Memory B cell (primary cell): ENCODE data around the gene RASGRP3.
A peak's percentile ranks its signal among the peaks of the same experiment; 100 is the strongest.

ENCODE experiments used
- ATAC-seq: fragments of 150-1000 bp; cut with Tn5 transposase; 2 replicates; pipeline ENCODE4 v1.10.0; 2021; ENCODE audit warnings: low read depth, mild to moderate bottlenecking, moderate library complexity
- DNase-seq, 2 donors: peaks; one replicate each; pipeline ENCODE4 v3.0.0; 2022; ENCODE audit warnings: low spot score in 2 of 2
- H3K27ac Mint-ChIP-seq: one replicate; pipeline ENCODE4 v1.8.0; 2022; ENCODE audit warnings: mild to moderate bottlenecking, moderate library complexity, mixed read lengths
- H3K27me3 Mint-ChIP-seq: one replicate; pipeline ENCODE4 v1.8.0; 2022; ENCODE audit warnings: mixed read lengths
- H3K36me3 Mint-ChIP-seq: one replicate; pipeline ENCODE4 v1.8.0; 2022; ENCODE audit warnings: mild to moderate bottlenecking, mixed read lengths
- H3K4me1 Mint-ChIP-seq: one replicate; pipeline ENCODE4 v1.8.0; 2022; ENCODE audit warnings: mixed read lengths
- H3K4me3 Mint-ChIP-seq: one replicate; pipeline ENCODE4 v1.8.0; 2022; ENCODE audit warnings: mild to moderate bottlenecking, moderate library complexity, mixed read lengths
- H3K9me3 Mint-ChIP-seq: one replicate; pipeline ENCODE4 v1.8.0; 2022; ENCODE audit warnings: mixed read lengths

The RASGRP3 gene

GRCh38 chr2:33492399-33493134 is 16.1 kb downstream of the RASGRP3 start:
- ATAC-seq (no peak), DNase-seq (no peak)
- Mint-ChIP-seq H3K36me3 (peaks cover 8% of the 10 kb centered on the region), H3K4me1 (peaks cover 55% of the 10 kb centered on the region), H3K9me3 (no peaks in the 10 kb centered on the region), H3K27ac (peak overlapping the region; percentile 90), H3K4me3 (peak overlapping the region; percentile 58), H3K27me3 (no peaks in the 10 kb centered on the region)

- Mint-ChIP-seq H3K9me3 (no peaks in the 10 kb centered on the region), H3K27ac (peak overlapping the region; percentile 90), H3K4me3 (peak overlapping the region; percentile 73), H3K27me3 (no peaks in the 10 kb centered on the region), H3K4me1 (peaks cover 58% of the 10 kb centered on the region), H3K36me3 (peaks cover 5% of the 10 kb centered on the region)
- DNase-seq (no peak), ATAC-seq (peak; percentile 52)
These were observed 17.8 kb downstream of the RASGRP3 start for GRCh38 chr2:33494155-33494779.

GRCh38 chr2:33494877-33495641 is 18.6 kb downstream of the RASGRP3 start:
- Mint-ChIP-seq H3K4me3 (peak overlapping the region; percentile 57), H3K27ac (peak overlapping the region; percentile 90), H3K36me3 (peaks cover 8% of the 10 kb centered on the region), H3K4me1 (peaks cover 61% of the 10 kb centered on the region), H3K9me3 (no peaks in the 10 kb centered on the region), H3K27me3 (no peaks in the 10 kb centered on the region)
- ATAC-seq (no peak), DNase-seq (no peak)

GRCh38 chr2:33495683-33496082 is 19.2 kb downstream of the RASGRP3 start:
- peak overlapping the region; percentile 57 for H3K4me3 Mint-ChIP-seq
- H3K4me1 Mint-ChIP-seq, result peaks cover 59% of the 10 kb centered on the region
- peaks cover 2% of the 10 kb centered on the region for H3K9me3 Mint-ChIP-seq
- peaks cover 12% of the 10 kb centered on the region for H3K36me3 Mint-ChIP-seq
- H3K27me3 Mint-ChIP-seq, result no peaks in the 10 kb centered on the region
- ATAC-seq (no peak), DNase-seq (no peak)
- H3K27ac Mint-ChIP-seq, result peak overlapping the region; percentile 90

GRCh38 chr2:33496150-33496549 is 19.7 kb downstream of the RASGRP3 start:
- no peak for DNase-seq
- H3K27ac Mint-ChIP-seq, result peak overlapping the region; percentile 90
- peaks cover 2% of the 10 kb centered on the region for H3K9me3 Mint-ChIP-seq

GRCh38 chr2:33496726-33497125 is 20.3 kb downstream of the RASGRP3 start:
- ATAC-seq, result no peak

More at GRCh38 chr2:33496150-33496549, 19.7 kb downstream of the RASGRP3 start:
- H3K4me1 Mint-ChIP-seq, result peaks cover 59% of the 10 kb centered on the region
- ATAC-seq, result no peak
- peak overlapping the region; percentile 44 for H3K4me3 Mint-ChIP-seq
- H3K27me3 Mint-ChIP-seq, result no peaks in the 10 kb centered on the region
- H3K36me3 Mint-ChIP-seq, result peaks cover 12% of the 10 kb centered on the region

GRCh38 chr2:33497221-33497650 is 20.8 kb downstream of the RASGRP3 start:
- Mint-ChIP-seq H3K36me3 (peaks cover 12% of the 10 kb centered on the region), H3K27ac (peak overlapping the region; percentile 90), H3K4me3 (peak overlapping the region; percentile 33), H3K27me3 (no peaks in the 10 kb centered on the region), H3K9me3 (peaks cover 2% of the 10 kb centered on the region), H3K4me1 (peaks cover 62% of the 10 kb centered on the region)
- ATAC-seq (peak; percentile 73), DNase-seq (peak in 1 of 2 donors; percentile 45)

More at GRCh38 chr2:33496726-33497125, 20.3 kb downstream of the RASGRP3 start:
- Mint-ChIP-seq H3K4me3 (peak overlapping the region; percentile 44), H3K9me3 (peaks cover 2% of the 10 kb centered on the region), H3K27me3 (no peaks in the 10 kb centered on the region), H3K4me1 (peaks cover 60% of the 10 kb centered on the region), H3K36me3 (peaks cover 12% of the 10 kb centered on the region), H3K27ac (peak overlapping the region; percentile 90)
- DNase-seq, result no peak

- ATAC-seq, result no peak
These were observed 22.0 kb downstream of the RASGRP3 start for GRCh38 chr2:33498291-33498956.

GRCh38 chr2:33500177-33500576 is 23.7 kb downstream of the RASGRP3 start:
- ATAC-seq, result no peak

More at GRCh38 chr2:33498291-33498956, 22.0 kb downstream of the RASGRP3 start:
- peaks cover 11% of the 10 kb centered on the region for H3K36me3 Mint-ChIP-seq
- H3K4me3 Mint-ChIP-seq, result peak overlapping the region; percentile 64
- peaks cover 2% of the 10 kb centered on the region for H3K9me3 Mint-ChIP-seq
- H3K27me3 Mint-ChIP-seq, result no peaks in the 10 kb centered on the region
- H3K4me1 Mint-ChIP-seq, result peaks cover 56% of the 10 kb centered on the region
- H3K27ac Mint-ChIP-seq, result peak overlapping the region; percentile 90
- no peak for DNase-seq

GRCh38 chr2:33502025-33502424 is 25.6 kb downstream of the RASGRP3 start:
- peak overlapping the region; percentile 48 for H3K4me3 Mint-ChIP-seq
- H3K9me3 Mint-ChIP-seq, result peaks cover 2% of the 10 kb centered on the region
- DNase-seq, result no peak
- peak overlapping the region; percentile 76 for H3K27ac Mint-ChIP-seq
- ATAC-seq, result peak; percentile 70
- H3K27me3 Mint-ChIP-seq, result no peaks in the 10 kb centered on the region
- H3K4me1 Mint-ChIP-seq, result peaks cover 48% of the 10 kb centered on the region
- peaks cover 18% of the 10 kb centered on the region for H3K36me3 Mint-ChIP-seq

More at GRCh38 chr2:33500177-33500576, 23.7 kb downstream of the RASGRP3 start:
- Mint-ChIP-seq H3K4me1 (peaks cover 56% of the 10 kb centered on the region), H3K36me3 (peaks cover 18% of the 10 kb centered on the region), H3K9me3 (peaks cover 2% of the 10 kb centered on the region), H3K27me3 (no peaks in the 10 kb centered on the region), H3K4me3 (peak overlapping the region; percentile 27), H3K27ac (peak overlapping the region; percentile 90)
- DNase-seq, result no peak

GRCh38 chr2:33503002-33503401 is 26.6 kb downstream of the RASGRP3 start:
- DNase-seq, result no peak
- peaks cover 53% of the 10 kb centered on the region for H3K4me1 Mint-ChIP-seq
- H3K9me3 Mint-ChIP-seq, result peaks cover 2% of the 10 kb centered on the region
- no peak overlapping the region for H3K27ac Mint-ChIP-seq
- H3K4me3 Mint-ChIP-seq, result no peak overlapping the region
- H3K36me3 Mint-ChIP-seq, result peaks cover 21% of the 10 kb centered on the region
- no peaks in the 10 kb centered on the region for H3K27me3 Mint-ChIP-seq
- ATAC-seq, result no peak

- H3K4me1 Mint-ChIP-seq, result peaks cover 48% of the 10 kb centered on the region
- H3K36me3 Mint-ChIP-seq, result peaks cover 12% of the 10 kb centered on the region
- no peaks in the 10 kb centered on the region for H3K27me3 Mint-ChIP-seq
- DNase-seq (no peak), ATAC-seq (no peak)
- H3K27ac Mint-ChIP-seq, result no peak overlapping the region
- H3K4me3 Mint-ChIP-seq, result no peak overlapping the region
- no peaks in the 10 kb centered on the region for H3K9me3 Mint-ChIP-seq
These were observed 29.5 kb downstream of the RASGRP3 start for GRCh38 chr2:33505966-33506365.

- H3K27ac Mint-ChIP-seq, result peak overlapping the region; percentile 33
- H3K4me3 Mint-ChIP-seq, result no peak overlapping the region
- H3K4me1 Mint-ChIP-seq, result peaks cover 28% of the 10 kb centered on the region
- DNase-seq (no peak), ATAC-seq (no peak)
- no peaks in the 10 kb centered on the region for H3K27me3 Mint-ChIP-seq
- no peaks in the 10 kb centered on the region for H3K9me3 Mint-ChIP-seq
- peaks cover 7% of the 10 kb centered on the region for H3K36me3 Mint-ChIP-seq
These were observed 33.6 kb downstream of the RASGRP3 start for GRCh38 chr2:33509908-33510585.
